ENCODE measurements around the gene PPDPF. TPM values are rescaled to one million over a fixed set of nuclear protein-coding genes. Genes with fewer than 3 reads are reported as not detected.

The PPDPF gene
- total RNA-seq, 1 donor: 38.4 TPM

DNA sequence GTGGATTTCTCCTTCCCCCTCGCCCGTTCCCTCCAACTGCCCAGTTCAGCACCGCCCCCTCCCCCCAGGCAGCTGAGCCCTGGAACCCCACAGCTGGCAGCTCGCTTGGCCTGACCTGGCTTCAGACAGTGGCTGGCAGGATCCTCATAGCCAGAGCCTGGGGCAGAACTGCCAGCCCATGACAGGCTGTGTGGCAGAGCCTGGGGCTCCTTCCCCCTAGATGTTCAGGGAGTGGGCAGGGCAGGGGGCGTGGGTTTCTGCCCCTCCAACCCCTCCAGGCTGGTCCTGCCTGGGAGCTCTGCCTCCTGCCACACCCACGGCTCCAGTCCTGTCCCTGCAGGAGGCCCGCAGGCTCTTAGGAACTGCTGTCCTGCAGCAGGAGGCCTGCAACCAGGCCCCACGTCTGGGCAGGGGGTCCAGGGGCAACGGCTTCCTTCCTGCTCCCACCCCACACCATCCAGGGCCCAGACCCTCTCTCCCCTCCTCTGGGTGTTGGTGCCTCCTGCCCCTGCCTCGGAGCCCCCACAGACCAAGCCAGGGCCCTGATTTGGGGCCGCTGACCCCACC lies 38.5 kb upstream of the PPDPF start:
- DNase-seq (ENCODE audit: low read depth): no peak
- TF ChIP-seq, protein P1, sequence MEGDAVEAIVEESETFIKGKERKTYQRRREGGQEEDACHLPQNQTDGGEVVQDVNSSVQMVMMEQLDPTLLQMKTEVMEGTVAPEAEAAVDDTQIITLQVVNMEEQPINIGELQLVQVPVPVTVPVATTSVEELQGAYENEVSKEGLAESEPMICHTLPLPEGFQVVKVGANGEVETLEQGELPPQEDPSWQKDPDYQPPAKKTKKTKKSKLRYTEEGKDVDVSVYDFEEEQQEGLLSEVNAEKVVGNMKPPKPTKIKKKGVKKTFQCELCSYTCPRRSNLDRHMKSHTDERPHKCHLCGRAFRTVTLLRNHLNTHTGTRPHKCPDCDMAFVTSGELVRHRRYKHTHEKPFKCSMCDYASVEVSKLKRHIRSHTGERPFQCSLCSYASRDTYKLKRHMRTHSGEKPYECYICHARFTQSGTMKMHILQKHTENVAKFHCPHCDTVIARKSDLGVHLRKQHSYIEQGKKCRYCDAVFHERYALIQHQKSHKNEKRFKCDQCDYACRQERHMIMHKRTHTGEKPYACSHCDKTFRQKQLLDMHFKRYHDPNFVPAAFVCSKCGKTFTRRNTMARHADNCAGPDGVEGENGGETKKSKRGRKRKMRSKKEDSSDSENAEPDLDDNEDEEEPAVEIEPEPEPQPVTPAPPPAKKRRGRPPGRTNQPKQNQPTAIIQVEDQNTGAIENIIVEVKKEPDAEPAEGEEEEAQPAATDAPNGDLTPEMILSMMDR (IDR thresholded peaks at IDR 0.05; ENCODE audit: insufficient read depth, low read depth, low read length): no peak
- H3K4me3 ChIP-seq (ENCODE audit: low read depth, low read length): no peak overlapping the region

DNA sequence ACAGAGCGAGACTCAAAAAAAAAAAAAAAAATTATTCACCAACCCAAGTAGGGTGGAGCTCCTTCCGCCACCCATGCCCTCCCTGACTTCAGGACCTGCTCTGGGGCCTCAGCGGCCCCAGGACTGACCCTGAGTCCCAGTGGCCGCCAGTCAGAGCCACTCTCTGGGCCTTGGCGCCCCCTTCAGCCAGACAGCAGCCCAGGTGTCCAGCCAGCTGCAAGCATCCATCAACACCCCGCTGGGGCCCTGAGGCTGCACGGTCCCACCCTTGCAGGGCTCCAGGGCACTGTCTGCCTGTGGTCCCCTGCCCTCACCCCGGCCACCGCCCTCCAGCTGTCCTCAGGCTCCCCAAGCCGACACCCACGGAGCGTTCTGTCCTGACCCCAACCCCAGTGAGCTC lies 36.7 kb upstream of the PPDPF start:
- no peak for DNase-seq (ENCODE audit: low read depth)
- TF ChIP-seq, protein P1 (IDR thresholded peaks at IDR 0.05; ENCODE audit: insufficient read depth, low read depth, low read length): no peak
- H3K4me3 ChIP-seq (ENCODE audit: low read depth, low read length): no peak overlapping the region

DNA sequence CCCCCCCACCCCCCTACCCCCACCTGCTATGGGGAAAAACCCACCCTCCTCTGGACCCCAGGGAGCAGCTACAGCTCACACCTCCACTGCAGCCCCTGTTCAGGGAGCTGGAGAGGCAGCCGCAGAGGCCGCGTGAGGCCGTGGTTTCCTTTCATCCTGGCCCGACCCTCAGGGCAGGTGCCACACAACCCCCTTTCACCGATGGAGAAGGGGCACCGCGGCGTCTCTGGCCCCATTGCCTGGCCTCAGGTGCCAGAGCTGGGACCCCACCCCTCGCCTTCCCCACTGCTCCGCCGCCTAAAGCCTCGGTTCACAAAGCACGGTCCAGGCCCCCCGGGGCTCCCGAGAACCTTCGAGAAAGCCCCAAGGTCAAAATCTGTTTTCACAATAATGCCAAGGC lies 36.3 kb upstream of the PPDPF start:
- H3K4me3 ChIP-seq (ENCODE audit: low read depth, low read length): no peak overlapping the region

DNA sequence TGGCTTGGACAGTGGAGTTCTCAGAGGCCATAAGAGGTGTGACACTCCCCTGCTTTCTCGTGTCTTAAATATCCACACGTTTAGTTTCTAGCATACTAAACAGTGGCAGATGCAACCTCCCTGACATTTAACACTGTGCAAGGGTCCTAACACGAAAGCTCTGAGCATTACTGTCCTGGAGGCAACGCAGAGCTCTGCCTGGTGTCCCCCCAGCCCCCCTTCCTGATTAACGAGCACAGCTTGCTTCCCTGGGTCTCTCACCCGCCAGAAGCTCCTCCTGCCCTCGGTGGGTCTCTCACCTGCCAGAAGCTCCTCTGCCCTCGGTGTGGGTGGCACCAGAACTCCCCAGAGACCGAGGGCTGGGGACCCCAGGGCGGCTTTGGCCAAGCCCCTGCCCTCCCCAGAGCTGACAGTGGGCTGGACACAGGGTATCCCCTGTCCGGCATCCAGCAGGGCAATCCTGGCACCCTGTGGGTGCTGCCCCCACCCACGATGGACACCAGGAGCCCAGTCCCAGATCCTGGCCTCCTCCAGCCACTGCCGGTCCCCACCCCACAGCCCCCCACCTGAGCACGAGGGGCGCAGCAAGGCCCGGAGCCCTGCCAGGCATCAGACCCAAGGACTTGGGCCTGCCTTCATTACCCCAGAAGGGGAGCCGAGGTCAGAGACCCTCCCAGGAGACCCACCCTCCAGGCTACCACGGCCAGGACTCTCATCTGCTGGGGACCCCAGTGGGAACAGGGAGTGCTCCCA lies 35.7 kb upstream of the PPDPF start:
- H3K4me3 ChIP-seq (ENCODE audit: low read depth, low read length): no peak overlapping the region
- no peak for DNase-seq (ENCODE audit: low read depth)
- TF ChIP-seq, protein P1 (IDR thresholded peaks at IDR 0.05; ENCODE audit: insufficient read depth, low read depth, low read length): no peak

More for the DNA sequence above, 36.3 kb upstream of the PPDPF start:
- no peak for DNase-seq (ENCODE audit: low read depth)
- TF ChIP-seq, protein P1 (IDR thresholded peaks at IDR 0.05; ENCODE audit: insufficient read depth, low read depth, low read length): no peak

DNA sequence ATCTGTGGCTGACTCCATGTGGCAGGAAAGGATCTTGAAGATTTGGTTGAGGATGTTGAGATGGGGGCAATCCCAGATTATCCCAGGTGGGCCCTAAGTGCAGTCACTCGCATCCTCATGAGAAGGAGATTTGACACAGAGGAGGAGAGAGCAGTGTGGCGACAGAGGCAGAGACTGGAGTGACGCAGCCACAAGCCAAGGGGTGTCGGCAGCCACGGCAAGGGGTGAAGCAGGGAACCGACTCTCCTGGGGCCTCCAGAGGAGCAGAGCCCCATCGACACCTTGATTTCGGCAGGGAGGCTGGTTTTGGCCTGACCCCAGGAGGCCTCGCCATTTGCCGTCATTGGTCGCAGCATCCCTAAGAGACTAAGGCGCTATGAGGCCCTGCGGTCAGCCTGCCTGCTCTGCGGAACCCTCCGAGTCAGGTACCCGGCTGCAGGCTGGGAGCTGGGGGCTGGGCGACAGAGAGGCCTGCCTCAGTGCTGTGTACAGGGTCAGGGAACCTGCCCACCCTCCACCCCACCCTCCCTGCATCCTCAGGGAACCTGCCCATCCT lies 34.2 kb upstream of the PPDPF start:
- no peak for DNase-seq (ENCODE audit: low read depth)
- H3K4me3 ChIP-seq (ENCODE audit: low read depth, low read length): no peak overlapping the region
- TF ChIP-seq, protein P1 (IDR thresholded peaks at IDR 0.05; ENCODE audit: insufficient read depth, low read depth, low read length): no peak

DNA sequence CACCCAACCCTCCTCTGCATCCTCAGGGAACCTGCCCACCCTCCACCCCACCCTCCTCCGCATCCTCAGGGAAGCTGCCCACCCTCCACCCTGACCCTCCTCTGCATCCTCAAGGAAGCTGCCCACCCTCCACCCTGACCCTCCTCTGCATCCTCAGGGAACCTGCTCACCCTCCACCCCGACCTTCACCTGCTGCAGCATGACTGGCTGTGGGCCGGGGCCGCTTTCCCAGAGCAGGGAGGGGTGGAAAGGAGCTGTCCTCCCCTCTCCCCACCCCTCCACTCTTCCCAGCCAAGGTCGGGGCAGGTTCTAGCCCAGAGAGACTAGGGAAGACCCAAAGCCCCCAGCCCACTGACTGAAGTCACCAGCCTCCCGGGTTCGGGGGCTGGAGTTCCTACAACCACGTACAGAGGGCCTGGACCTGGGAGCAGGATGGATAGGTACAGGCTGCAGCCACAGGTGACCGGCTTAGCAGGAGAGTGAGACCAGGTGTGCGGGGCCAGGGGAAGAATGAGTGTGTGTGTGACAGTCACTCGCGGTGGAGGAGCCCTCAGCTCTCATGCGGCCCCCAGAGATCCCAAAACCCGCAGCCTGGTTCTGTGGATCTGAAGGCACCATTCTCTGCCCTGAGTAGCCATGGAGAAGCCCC lies 33.3 kb upstream of the PPDPF start:
- TF ChIP-seq, protein P1 (IDR thresholded peaks at IDR 0.05; ENCODE audit: insufficient read depth, low read depth, low read length): no peak
- no peak for DNase-seq (ENCODE audit: low read depth)
- H3K4me3 ChIP-seq (ENCODE audit: low read depth, low read length): no peak overlapping the region

Data from fibroblast of villous mesenchyme (primary cell).